ENCODE data around the gene PEX11G.

DNA sequence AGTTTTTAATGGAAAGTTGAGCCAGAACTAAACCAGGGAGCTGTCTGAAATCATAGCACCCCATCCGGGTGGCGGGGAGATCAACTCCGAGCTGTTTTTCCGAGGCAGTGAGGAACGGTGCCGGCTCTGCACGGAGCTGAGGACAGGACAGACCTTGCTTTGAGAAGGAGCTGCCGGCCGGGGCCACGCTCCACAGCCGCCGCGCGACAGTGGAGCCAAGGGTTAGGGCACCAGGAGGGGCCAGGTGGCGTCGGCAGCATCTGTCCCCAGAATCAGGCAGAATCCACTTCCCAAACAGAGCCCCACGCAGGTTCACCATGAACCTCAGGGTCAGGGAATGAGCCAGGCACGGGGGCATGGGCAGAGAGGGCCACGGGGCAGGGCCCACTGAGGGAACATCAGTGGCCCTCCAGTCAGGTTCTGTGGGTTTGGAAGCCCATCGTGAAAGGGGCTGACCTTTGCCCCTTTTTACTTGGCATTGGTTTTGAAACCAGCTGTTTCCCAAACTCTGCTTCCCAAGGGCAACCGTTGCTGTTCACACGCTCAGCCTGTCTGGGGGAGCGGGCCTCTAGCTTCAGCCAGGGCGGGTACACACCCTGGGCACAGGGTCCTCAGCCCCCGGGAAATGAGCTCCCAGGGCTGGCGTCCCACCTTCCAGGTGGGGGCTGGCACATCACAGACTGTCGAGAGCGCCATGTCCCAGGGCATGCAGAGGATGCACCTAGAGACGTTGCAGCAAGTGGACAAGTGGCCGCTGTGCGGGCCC lies 18.1 kb downstream of the PEX11G start:
- TF ChIP-seq EZH2 (IDR thresholded peaks at IDR 0.05; ENCODE audit: insufficient read depth, poor library complexity, severe bottlenecking): no peak
- TF ChIP-seq EZH2phosphoT487 (IDR thresholded peaks at IDR 0.05; ENCODE audit: insufficient read depth, low read depth): no peak
